Glutamatergic neuron (in vitro differentiated cells): Measurements from ENCODE around the gene HACL1. TPM values are rescaled to one million over a fixed set of nuclear protein-coding genes. Genes with fewer than 3 reads are reported as not detected.
A peak's percentile ranks its signal among the peaks of the same experiment; 100 is the strongest.

Source experiments
- DNase-seq: peaks from one replicate; pipeline ENCODE4 v3.0.0; 2022
- H3K27ac Mint-ChIP-seq: one replicate; pipeline ENCODE4 v1.8.0; 2020; ENCODE audit warnings: mild to moderate bottlenecking, mixed read lengths, inconsistent platforms; ENCODE audit not compliant: unreplicated experiment
- H3K27me3 Mint-ChIP-seq: one replicate; pipeline ENCODE4 v1.8.0; 2020; ENCODE audit warnings: mild to moderate bottlenecking, moderate library complexity, mixed read lengths, inconsistent platforms; ENCODE audit not compliant: unreplicated experiment
- H3K36me3 Mint-ChIP-seq: one replicate; pipeline ENCODE4 v1.8.0; 2020; ENCODE audit warnings: mild to moderate bottlenecking, mixed read lengths, inconsistent platforms; ENCODE audit not compliant: unreplicated experiment
- H3K4me1 Mint-ChIP-seq: one replicate; pipeline ENCODE4 v1.8.0; 2020; ENCODE audit warnings: mild to moderate bottlenecking, low read depth, mixed read lengths, inconsistent platforms; ENCODE audit not compliant: unreplicated experiment
- H3K4me3 Mint-ChIP-seq: one replicate; pipeline ENCODE4 v1.8.0; 2020; ENCODE audit warnings: mild to moderate bottlenecking, mixed read lengths, inconsistent platforms; ENCODE audit not compliant: unreplicated experiment
- H3K9me3 Mint-ChIP-seq: one replicate; pipeline ENCODE4 v1.8.0; 2020; ENCODE audit warnings: mild to moderate bottlenecking, moderate library complexity, mixed read lengths, inconsistent platforms; ENCODE audit not compliant: unreplicated experiment
- CTCF ChIP-seq: fragments of 200-600 bp; sonication (generic); IDR thresholded peaks from one replicate; pipeline ENCODE4 v1.5.0; 2021; ENCODE audit not compliant: partially characterized antibody, unreplicated experiment
- total RNA-seq: library from RNA; stranded (reverse); fragmentation: NEBNext Ultra II Directional; extraction: Animal tissue kit (Norgen Biotek cat#: 25700); gene quantifications from one replicate; pipeline ENCODE4 v1.2.1, GENCODE V29; 2021; ENCODE audit not compliant: unreplicated experiment

HACL1 gene
- total RNA-seq, 1 donor from 2014 or later: 19.0 TPM

DNA sequence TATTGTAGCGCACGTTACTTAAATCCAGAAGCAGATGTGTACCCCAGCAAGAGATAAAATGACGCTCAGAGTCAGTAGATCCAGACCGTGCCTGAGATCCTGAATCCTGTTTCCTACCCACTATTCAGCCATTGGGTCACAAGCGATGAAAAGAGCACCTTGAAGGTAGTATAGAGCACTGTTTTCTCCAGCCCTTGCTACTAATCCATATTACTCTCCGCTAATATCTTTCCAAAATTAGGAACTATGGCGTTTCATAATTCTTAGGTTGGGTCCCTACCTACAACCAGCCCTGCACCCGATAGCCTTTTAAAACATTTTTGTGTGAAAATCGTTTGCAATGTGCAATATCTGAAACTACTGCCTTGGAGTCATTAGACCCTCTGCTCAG, 772 bp upstream of the HACL1 start:
- DNase-seq: no peak
- Mint-ChIP-seq H3K9me3 (peaks cover 9% of the 10 kb centered on the region), H3K4me3 (peak overlapping the region; percentile 99), H3K36me3 (peaks cover 13% of the 10 kb centered on the region), H3K27ac (peak overlapping the region; percentile 97), H3K4me1 (peaks cover 6% of the 10 kb centered on the region), H3K27me3 (peaks cover 4% of the 10 kb centered on the region)
- TF ChIP-seq CTCF: no peak

DNA sequence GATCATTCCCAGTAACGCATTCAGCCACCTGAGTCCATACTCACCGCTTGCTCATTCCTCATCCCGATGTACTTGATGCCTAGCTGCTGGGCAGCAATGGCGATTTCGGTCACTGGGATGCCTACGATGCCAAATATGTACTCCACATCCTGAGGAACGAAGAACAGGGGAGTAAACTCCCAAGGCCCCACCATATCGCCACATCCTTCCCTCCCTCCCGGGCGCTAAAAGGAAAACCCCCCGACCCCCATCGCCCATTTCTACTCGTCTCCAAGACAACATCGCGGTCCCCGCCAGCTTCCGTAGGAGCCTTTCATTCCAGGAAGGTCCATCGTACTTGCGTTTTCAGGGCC, 347 bp downstream of the HACL1 start:
- Mint-ChIP-seq H3K36me3 (peaks cover 13% of the 10 kb centered on the region), H3K27me3 (peaks cover 4% of the 10 kb centered on the region)
- no peak for DNase-seq

DNA sequence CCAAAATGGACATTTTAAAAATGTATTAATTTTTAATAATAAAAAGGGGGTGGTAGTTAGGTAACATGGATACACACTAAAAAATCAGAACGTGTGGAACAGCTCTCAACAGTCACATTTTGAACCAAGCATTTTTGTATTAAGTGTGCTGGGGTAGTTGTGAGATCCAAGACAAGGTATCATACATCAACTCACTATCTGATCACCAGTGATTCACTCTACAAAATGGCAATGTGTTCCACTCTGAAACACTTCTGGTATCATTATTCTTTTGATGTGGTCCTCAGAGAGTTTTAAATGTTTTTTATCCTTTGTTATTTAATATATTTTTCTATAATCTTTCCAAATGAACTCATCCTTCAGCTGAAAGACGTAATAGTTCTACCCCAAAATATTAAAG, 5.4 kb downstream of the HACL1 start:
- peaks cover 6% of the 10 kb centered on the region for H3K4me1 Mint-ChIP-seq
- peaks cover under 1% of the 10 kb centered on the region for H3K27me3 Mint-ChIP-seq
- H3K27ac Mint-ChIP-seq: no peak overlapping the region
- TF ChIP-seq CTCF: no peak
- no peak overlapping the region for H3K4me3 Mint-ChIP-seq
- peaks cover under 1% of the 10 kb centered on the region for H3K9me3 Mint-ChIP-seq
- no peak for DNase-seq
- H3K36me3 Mint-ChIP-seq: no peaks in the 10 kb centered on the region

More for the DNA sequence above, 347 bp downstream of the HACL1 start:
- H3K27ac Mint-ChIP-seq: peak overlapping the region; percentile 97
- peaks cover 6% of the 10 kb centered on the region for H3K4me1 Mint-ChIP-seq
- no peak for TF ChIP-seq CTCF
- H3K9me3 Mint-ChIP-seq: peaks cover 9% of the 10 kb centered on the region
- H3K4me3 Mint-ChIP-seq: peak overlapping the region; percentile 99

GRCh38 chr3:15592968-15593367, 8.4 kb downstream of the HACL1 start:
- DNase-seq: no peak
- no peak for TF ChIP-seq CTCF
- no peak overlapping the region for H3K27ac Mint-ChIP-seq
- no peaks in the 10 kb centered on the region for H3K36me3 Mint-ChIP-seq
- H3K9me3 Mint-ChIP-seq: no peaks in the 10 kb centered on the region
- no peaks in the 10 kb centered on the region for H3K4me1 Mint-ChIP-seq
- no peaks in the 10 kb centered on the region for H3K27me3 Mint-ChIP-seq
- no peak overlapping the region for H3K4me3 Mint-ChIP-seq

GRCh38 chr3:15591928-15592327, 9.4 kb downstream of the HACL1 start:
- no peak for TF ChIP-seq CTCF
- H3K36me3 Mint-ChIP-seq: no peaks in the 10 kb centered on the region
- H3K4me1 Mint-ChIP-seq: no peaks in the 10 kb centered on the region
- no peak for DNase-seq
- H3K27me3 Mint-ChIP-seq: no peaks in the 10 kb centered on the region
- no peak overlapping the region for H3K4me3 Mint-ChIP-seq
- H3K9me3 Mint-ChIP-seq: no peaks in the 10 kb centered on the region
- H3K27ac Mint-ChIP-seq: no peak overlapping the region
